ENCODE results near the gene TLL2.

DNA sequence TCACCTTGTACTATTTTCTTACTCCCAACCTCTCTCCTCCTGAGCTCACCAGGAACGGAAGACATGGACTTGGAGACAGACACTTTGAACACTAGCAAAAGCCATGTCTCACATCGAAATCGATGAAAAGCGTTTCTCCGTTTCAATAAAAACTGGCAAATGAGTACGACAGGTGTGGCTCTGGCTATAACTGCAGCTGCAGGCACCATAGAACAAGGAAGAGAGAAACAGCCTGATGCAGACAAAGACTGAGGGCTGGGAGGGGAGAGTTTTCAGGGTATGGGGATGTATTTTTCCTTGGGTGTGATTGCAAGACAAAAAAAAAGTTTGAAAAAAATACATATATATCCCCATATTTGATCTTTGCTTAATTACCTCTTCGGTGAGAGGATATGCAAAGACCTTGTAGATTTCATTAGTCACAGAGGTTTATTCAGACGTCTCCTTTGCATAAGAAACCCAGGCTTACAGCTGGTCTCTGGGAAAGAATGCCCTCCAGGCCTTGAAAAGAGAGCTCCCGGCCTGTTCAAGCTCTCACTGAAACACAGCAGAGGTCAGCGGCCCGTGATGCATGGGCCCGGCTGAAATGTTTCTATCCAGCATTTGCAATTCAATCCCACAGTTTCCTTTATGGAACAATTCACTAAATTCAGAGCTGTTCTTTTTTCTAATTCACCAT is 63.1 kb downstream of the TLL2 start:
- TF ChIP-seq L3MBTL2 (conservative IDR thresholded peaks at IDR 0.05) (no peak), SUZ12 (IDR thresholded peaks at IDR 0.05) (no peak), BHLHE40 (IDR thresholded peaks at IDR 0.05; ENCODE audit: borderline replicate concordance) (no peak), FOXK2 (IDR thresholded peaks at IDR 0.05) (no peak), SP1 (IDR thresholded peaks at IDR 0.05) (no peak), FOXA1 (IDR thresholded peaks at IDR 0.05) (no peak), LEF1 (IDR thresholded peaks at IDR 0.05; ENCODE audit: borderline replicate concordance) (no peak), CTBP1 (IDR thresholded peaks at IDR 0.05; ENCODE audit: borderline replicate concordance) (no peak), ARNT (IDR thresholded peaks at IDR 0.05) (no peak), HDGF (IDR thresholded peaks at IDR 0.05; ENCODE audit: borderline replicate concordance) (no peak), TARDBP (IDR thresholded peaks at IDR 0.05) (no peak), FOXM1 (IDR thresholded peaks at IDR 0.05; ENCODE audit: borderline replicate concordance) (no peak), NFRKB (IDR thresholded peaks at IDR 0.05) (no peak)
- TF ChIP-seq, protein P1, sequence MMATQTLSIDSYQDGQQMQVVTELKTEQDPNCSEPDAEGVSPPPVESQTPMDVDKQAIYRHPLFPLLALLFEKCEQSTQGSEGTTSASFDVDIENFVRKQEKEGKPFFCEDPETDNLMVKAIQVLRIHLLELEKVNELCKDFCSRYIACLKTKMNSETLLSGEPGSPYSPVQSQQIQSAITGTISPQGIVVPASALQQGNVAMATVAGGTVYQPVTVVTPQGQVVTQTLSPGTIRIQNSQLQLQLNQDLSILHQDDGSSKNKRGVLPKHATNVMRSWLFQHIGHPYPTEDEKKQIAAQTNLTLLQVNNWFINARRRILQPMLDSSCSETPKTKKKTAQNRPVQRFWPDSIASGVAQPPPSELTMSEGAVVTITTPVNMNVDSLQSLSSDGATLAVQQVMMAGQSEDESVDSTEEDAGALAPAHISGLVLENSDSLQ (IDR thresholded peaks at IDR 0.05) = no peak

All from HEK293T (cell line).